GM12878 (cell line): ENCODE results near the gene CD93. TPM values are rescaled to one million over a fixed set of nuclear protein-coding genes. Genes with fewer than 3 reads are reported as not detected.

Source experiments
- ATAC-seq: fragments of 200-7000 bp; cut with Tn5 transposase; 3 replicates; pipeline ENCODE4 v1.9.1; 2020; ENCODE audit warnings: mild to moderate bottlenecking, moderate library complexity
- BruUV-seq: library from RNA; stranded (reverse); fragments of 400-500 nt; replicated peaks from 2 replicates; lab custom pipeline; 2021; lab: Mats Ljungman, UMichigan
- CTCF ChIA-PET: fragments of 300-600 bp; sonication (Branson Sonifier 250); formaldehyde crosslinking; extraction: SDS; loops from one replicate; lab custom pipeline; 2021; ENCODE audit warnings: inconsistent platforms; lab: Yijun Ruan, JAX
- POLR2A ChIA-PET: fragments of 350-600 bp; formaldehyde crosslinking; extraction: SDS; loops from one replicate; lab custom pipeline; 2021; ENCODE audit warnings: inconsistent platforms; lab: Charles Lee
- RAD21 ChIA-PET: fragments of 300-600 bp; sonication (Branson Sonifier 250); formaldehyde crosslinking; loops from one replicate; lab custom pipeline; 2023; ENCODE audit warnings: antibody characterized with exemption; ENCODE audit not compliant: unreplicated experiment; lab: Charles Lee
- SMC1A ChIA-PET: fragments of 300-600 bp; sonication (Branson Sonifier 250); formaldehyde crosslinking; loops from one replicate; lab custom pipeline; 2023; ENCODE audit not compliant: unreplicated experiment, uncharacterized antibody; lab: Charles Lee
- DNase-seq: peaks from one replicate; pipeline ENCODE4 v3.0.0-alpha.2; 2011; ENCODE audit warnings: low read depth, low spot score
- FAIRE-seq: peaks from 3 replicates; lab custom pipeline; 2011; peaks lifted over from hg19 to GRCh38; lab: Jason Lieb, UNC
- H2AFZ ChIP-seq: 2 replicates; pipeline ENCODE4 v1.6.0; 2011; ENCODE audit warnings: low read depth, low read length, control low read depth; ENCODE audit not compliant: control insufficient read depth
- H3K27ac ChIP-seq: 2 replicates; pipeline ENCODE4 v1.5.1; 2011; ENCODE audit warnings: control low read depth; ENCODE audit not compliant: control insufficient read depth, insufficient read depth
- H3K27me3 ChIP-seq, 2 experiments: replicated peaks in 1 of 2; 2 replicates each; pipeline versions ENCODE4 v1.6.0 to v1.6.1; 2011; ENCODE audit warnings: low read length in 1 of 2; ENCODE audit not compliant: control insufficient read depth in 2 of 2, insufficient read depth in 2 of 2
- H3K36me3 ChIP-seq, 2 experiments: 2 replicates each; pipeline ENCODE4 v1.5.1; 2011; ENCODE audit warnings: low read length in 1 of 2; ENCODE audit not compliant: control insufficient read depth in 2 of 2, insufficient read depth in 2 of 2
- H3K4me1 ChIP-seq: 2 replicates; pipeline ENCODE4 v1.6.1; 2011; ENCODE audit warnings: mild to moderate bottlenecking, low read length, moderate library complexity, mixed read lengths; ENCODE audit not compliant: control insufficient read depth, insufficient read depth
- H3K4me2 ChIP-seq: 2 replicates; pipeline ENCODE4 v1.6.0; 2011; ENCODE audit warnings: control low read depth; ENCODE audit not compliant: control insufficient read depth, insufficient read depth
- H3K4me3 ChIP-seq: fragments of 200-600 bp; sonication (generic); 2 replicates; pipeline ENCODE4 v1.5.1; 2016
- H3K79me2 ChIP-seq: 2 replicates; pipeline ENCODE4 v1.6.0; 2011; ENCODE audit warnings: low read length; ENCODE audit not compliant: control insufficient read depth, insufficient read depth
- H3K9ac ChIP-seq: 2 replicates; pipeline ENCODE4 v1.8.0; 2011; ENCODE audit warnings: low read length, control low read depth, mixed read lengths; ENCODE audit not compliant: control insufficient read depth, insufficient read depth
- H3K9me3 ChIP-seq: replicated peaks from 3 replicates; pipeline ENCODE4 v1.5.1; 2011; ENCODE audit warnings: mild to moderate bottlenecking, low read length; ENCODE audit not compliant: control insufficient read depth, insufficient read depth
- H4K20me1 ChIP-seq: 2 replicates; pipeline ENCODE4 v1.6.0; 2011; ENCODE audit not compliant: control insufficient read depth, insufficient read depth
- FOS ChIP-seq: IDR thresholded peaks from 3 replicates; pipeline ENCODE4 v1.6.1; 2011; ENCODE audit warnings: borderline replicate concordance; ENCODE audit not compliant: insufficient read length; ENCODE audit errors: extremely low read depth
- NR2C1 ChIP-seq: fragments of 450-650 bp; IDR thresholded peaks from 2 replicates; pipeline ENCODE4 v1.6.1; 2017; ENCODE audit warnings: antibody characterized with exemption, mild to moderate bottlenecking, moderate library complexity
- PKNOX1 ChIP-seq: fragments of 450-650 bp; IDR thresholded peaks from 2 replicates; pipeline ENCODE4 v1.6.1; 2016; ENCODE audit warnings: mild to moderate bottlenecking
- POLR2AphosphoS2 ChIP-seq: IDR thresholded peaks from 2 replicates; pipeline ENCODE4 v1.6.1; 2011; ENCODE audit warnings: low read depth, mild to moderate bottlenecking, low read length, improper control_type of control experiment, moderate library complexity
- RB1 ChIP-seq: fragments of 450-650 bp; formaldehyde crosslinking; IDR thresholded peaks from 2 replicates; pipeline ENCODE4 v1.6.1; 2017; ENCODE audit warnings: mild to moderate bottlenecking, borderline replicate concordance
- REST ChIP-seq: IDR thresholded peaks from 2 replicates; pipeline ENCODE4 v1.6.1; 2012; ENCODE audit warnings: mild to moderate bottlenecking, low read depth, low read length
- SUPT20H ChIP-seq: IDR thresholded peaks from 2 replicates; pipeline ENCODE4 v1.6.1; 2011; ENCODE audit warnings: low read depth, mild to moderate bottlenecking, low read length, moderate library complexity, borderline replicate concordance; ENCODE audit not compliant: control insufficient read depth
- YBX1 ChIP-seq: fragments of 450-650 bp; IDR thresholded peaks from 2 replicates; pipeline ENCODE4 v1.6.1; 2016; ENCODE audit warnings: antibody characterized with exemption
- ZBED1 ChIP-seq: IDR thresholded peaks from 2 replicates; pipeline ENCODE4 v1.6.1; 2016; ENCODE audit warnings: borderline replicate concordance
- WGBS: methylation state at CpG from one replicate; pipeline ENCODE4 v1.1.6; 2016; ENCODE audit warnings: low lambda C conversion rate; ENCODE audit not compliant: insufficient replicate concordance, insufficient coverage; ENCODE audit errors: missing lambda C conversion rate; 5-methylcytosine and 5-hydroxymethylcytosine counted together
- in situ Hi-C: fragments of 300-500 bp; cut with MboI; formaldehyde crosslinking; loops from 9 replicates; pipeline ENCODE4 v1.14.3; 2018; ENCODE audit warnings: mixed read lengths
- intact Hi-C: fragments of 100-400 bp; cut with micrococcal nuclease; formaldehyde crosslinking; loops from one replicate; pipeline ENCODE4 v1.14.2; 2022; ENCODE audit not compliant: unreplicated experiment
- polyA plus RNA-seq, 11 experiments: library from polyadenylated mRNA; depleted of rRNA in 4 of 11; unstranded in 6 of 11; stranded (reverse) in 5 of 11; fragments of >200 nt; fragmentation: Nextera tagmentation in 4 of 11; fragmentation: Illumina TruSeq in 1 of 11; extraction: Ambion mirVana in 4 of 11; extraction: Trizol in 1 of 11; gene quantifications; 1 replicate in 1 of 11; 2 replicates in 10 of 11; pipeline versions ENCODE4 v1.2.1 to v1.2.3, GENCODE V29; 2011 to 2016; ENCODE audit warnings: inconsistent platforms in 2 of 11, missing spikeins in 2 of 11, low read depth in 1 of 11
- total RNA-seq, 4 experiments: library from RNA; depleted of rRNA in 3 of 4; stranded (reverse); fragments of >200 nt in 3 of 4; fragmentation: Illumina TruSeq in 1 of 4; extraction: Trizol in 1 of 4; gene quantifications; 2 replicates each; pipeline versions ENCODE4 v1.2.1 to v1.2.3, GENCODE V29; 2013 to 2021
- TF ChIP-seq, protein P1 (sequence below): fragments of 450-650 bp; formaldehyde crosslinking; IDR thresholded peaks from 2 replicates; pipeline ENCODE4 v1.5.0; 2022; ENCODE audit warnings: mild to moderate bottlenecking, missing genetic modification characterization
- TF ChIP-seq, protein P2 (sequence below): fragments of 450-650 bp; IDR thresholded peaks from 2 replicates; pipeline ENCODE4 v1.6.1; 2017; ENCODE audit warnings: mild to moderate bottlenecking, moderate library complexity

The CD93 gene
- total and polyA plus RNA-seq, 10 of the 15 experiments (the other 5 are each of a cell fraction or from before 2014, with no cell fraction given), result 0.20 to 2.7 (median 0.92) TPM

GRCh38 chr20:23094927-23095326 is 8.8 kb upstream of the CD93 start:
- in situ Hi-C loops (no loop called here), intact Hi-C loops (no loop called here)
- FAIRE-seq (no peak), DNase-seq (no peak), ATAC-seq (no peak)
- no peaks in the 10 kb centered on the region for H3K4me1 ChIP-seq
- no peak overlapping the region for H3K4me3 ChIP-seq
- H4K20me1 ChIP-seq, result no peaks in the 10 kb centered on the region
- H3K79me2 ChIP-seq, result no peaks in the 10 kb centered on the region
- WGBS, result 22% methylated on average over 8 of the region's 8 CpGs
- SMC1A ChIA-PET, result interaction anchor here (0.6 to 4.3 kb wide), 8 partner anchors 11 to 51 kb away, joined by 3 to 52 read pairs (median 4); no protein-coding TSS in a partner anchor
- RAD21 ChIA-PET, result interaction anchor here (0.7 to 3.2 kb wide), 2 partner anchors 22 to 202 kb away, joined by 3 to 20 read pairs; no protein-coding TSS in a partner anchor
- H3K27ac ChIP-seq, result no peak overlapping the region
- no peaks in the 10 kb centered on the region for H3K9me3 ChIP-seq
- peaks cover 0 to 6% of the 10 kb centered on the region in 2 experiments; a peak in 1 of 4 replicates for H3K27me3 ChIP-seq
- H3K9ac ChIP-seq, result no peak overlapping the region
- no peak overlapping the region for H2AFZ ChIP-seq
- H3K4me2 ChIP-seq, result no peak overlapping the region
- H3K36me3 ChIP-seq, result no peaks in the 10 kb centered on the region
- BruUV-seq, result no TSS peak
- CTCF ChIA-PET, result interaction anchor here (1.1 to 1.6 kb wide), 5 partner anchors 11 to 107 kb away, joined by 3 to 7 read pairs (median 3); no protein-coding TSS in a partner anchor
- POLR2A ChIA-PET, result interaction anchor here (1.1 to 1.4 kb wide), 3 partner anchors 13 to 29 kb away, joined by 4 read pairs; no protein-coding TSS in a partner anchor
- TF ChIP-seq NR2C1 (no peak), REST (no peak), SUPT20H (no peak), RB1 (no peak), YBX1 (no peak), POLR2AphosphoS2 (no peak), FOS (no peak), PKNOX1 (no peak), ZBED1 (no peak)
- TF ChIP-seq, protein P1, sequence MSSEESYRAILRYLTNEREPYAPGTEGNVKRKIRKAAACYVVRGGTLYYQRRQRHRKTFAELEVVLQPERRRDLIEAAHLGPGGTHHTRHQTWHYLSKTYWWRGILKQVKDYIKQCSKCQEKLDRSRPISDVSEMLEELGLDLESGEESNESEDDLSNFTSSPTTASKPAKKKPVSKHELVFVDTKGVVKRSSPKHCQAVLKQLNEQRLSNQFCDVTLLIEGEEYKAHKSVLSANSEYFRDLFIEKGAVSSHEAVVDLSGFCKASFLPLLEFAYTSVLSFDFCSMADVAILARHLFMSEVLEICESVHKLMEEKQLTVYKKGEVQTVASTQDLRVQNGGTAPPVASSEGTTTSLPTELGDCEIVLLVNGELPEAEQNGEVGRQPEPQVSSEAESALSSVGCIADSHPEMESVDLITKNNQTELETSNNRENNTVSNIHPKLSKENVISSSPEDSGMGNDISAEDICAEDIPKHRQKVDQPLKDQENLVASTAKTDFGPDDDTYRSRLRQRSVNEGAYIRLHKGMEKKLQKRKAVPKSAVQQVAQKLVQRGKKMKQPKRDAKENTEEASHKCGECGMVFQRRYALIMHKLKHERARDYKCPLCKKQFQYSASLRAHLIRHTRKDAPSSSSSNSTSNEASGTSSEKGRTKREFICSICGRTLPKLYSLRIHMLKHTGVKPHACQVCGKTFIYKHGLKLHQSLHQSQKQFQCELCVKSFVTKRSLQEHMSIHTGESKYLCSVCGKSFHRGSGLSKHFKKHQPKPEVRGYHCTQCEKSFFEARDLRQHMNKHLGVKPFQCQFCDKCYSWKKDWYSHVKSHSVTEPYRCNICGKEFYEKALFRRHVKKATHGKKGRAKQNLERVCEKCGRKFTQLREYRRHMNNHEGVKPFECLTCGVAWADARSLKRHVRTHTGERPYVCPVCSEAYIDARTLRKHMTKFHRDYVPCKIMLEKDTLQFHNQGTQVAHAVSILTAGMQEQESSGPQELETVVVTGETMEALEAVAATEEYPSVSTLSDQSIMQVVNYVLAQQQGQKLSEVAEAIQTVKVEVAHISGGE (CRISPR knock-in tag), result no peak
- TF ChIP-seq, protein P2, sequence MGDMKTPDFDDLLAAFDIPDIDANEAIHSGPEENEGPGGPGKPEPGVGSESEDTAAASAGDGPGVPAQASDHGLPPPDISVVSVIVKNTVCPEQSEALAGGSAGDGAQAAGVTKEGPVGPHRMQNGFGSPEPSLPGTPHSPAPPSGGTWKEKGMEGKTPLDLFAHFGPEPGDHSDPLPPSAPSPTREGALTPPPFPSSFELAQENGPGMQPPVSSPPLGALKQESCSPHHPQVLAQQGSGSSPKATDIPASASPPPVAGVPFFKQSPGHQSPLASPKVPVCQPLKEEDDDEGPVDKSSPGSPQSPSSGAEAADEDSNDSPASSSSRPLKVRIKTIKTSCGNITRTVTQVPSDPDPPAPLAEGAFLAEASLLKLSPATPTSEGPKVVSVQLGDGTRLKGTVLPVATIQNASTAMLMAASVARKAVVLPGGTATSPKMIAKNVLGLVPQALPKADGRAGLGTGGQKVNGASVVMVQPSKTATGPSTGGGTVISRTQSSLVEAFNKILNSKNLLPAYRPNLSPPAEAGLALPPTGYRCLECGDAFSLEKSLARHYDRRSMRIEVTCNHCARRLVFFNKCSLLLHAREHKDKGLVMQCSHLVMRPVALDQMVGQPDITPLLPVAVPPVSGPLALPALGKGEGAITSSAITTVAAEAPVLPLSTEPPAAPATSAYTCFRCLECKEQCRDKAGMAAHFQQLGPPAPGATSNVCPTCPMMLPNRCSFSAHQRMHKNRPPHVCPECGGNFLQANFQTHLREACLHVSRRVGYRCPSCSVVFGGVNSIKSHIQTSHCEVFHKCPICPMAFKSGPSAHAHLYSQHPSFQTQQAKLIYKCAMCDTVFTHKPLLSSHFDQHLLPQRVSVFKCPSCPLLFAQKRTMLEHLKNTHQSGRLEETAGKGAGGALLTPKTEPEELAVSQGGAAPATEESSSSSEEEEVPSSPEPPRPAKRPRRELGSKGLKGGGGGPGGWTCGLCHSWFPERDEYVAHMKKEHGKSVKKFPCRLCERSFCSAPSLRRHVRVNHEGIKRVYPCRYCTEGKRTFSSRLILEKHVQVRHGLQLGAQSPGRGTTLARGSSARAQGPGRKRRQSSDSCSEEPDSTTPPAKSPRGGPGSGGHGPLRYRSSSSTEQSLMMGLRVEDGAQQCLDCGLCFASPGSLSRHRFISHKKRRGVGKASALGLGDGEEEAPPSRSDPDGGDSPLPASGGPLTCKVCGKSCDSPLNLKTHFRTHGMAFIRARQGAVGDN, result no peak
